ENCODE data around the gene RUNX1.

RUNX1 gene

GRCh38 chr21:35039595-35040289 lies 9.4 kb downstream of the RUNX1 start:
- H3K4me3 ChIP-seq (ENCODE audit: low read depth, low read length), result no peak overlapping the region
- no peak for DNase-seq (ENCODE audit: low read depth)

- DNase-seq (ENCODE audit: low read depth), result no peak
- no peak overlapping the region for H3K4me3 ChIP-seq (ENCODE audit: low read depth, low read length)
Observed at GRCh38 chr21:35038772-35039319, 10.3 kb downstream of the RUNX1 start.

- no peak for DNase-seq (ENCODE audit: low read depth)
- H3K4me3 ChIP-seq (ENCODE audit: low read depth, low read length), result no peak overlapping the region
Observed at GRCh38 chr21:35037384-35037765, 11.7 kb downstream of the RUNX1 start.

GRCh38 chr21:35036465-35037383 lies 12.4 kb downstream of the RUNX1 start:
- no peak for DNase-seq (ENCODE audit: low read depth)
- H3K4me3 ChIP-seq (ENCODE audit: low read depth, low read length), result no peak overlapping the region

- DNase-seq (ENCODE audit: low read depth), result no peak
- H3K4me3 ChIP-seq (ENCODE audit: low read depth, low read length), result no peak overlapping the region
Observed at GRCh38 chr21:35035581-35035980, 13.5 kb downstream of the RUNX1 start.

GRCh38 chr21:35035116-35035515 lies 14.0 kb downstream of the RUNX1 start:
- DNase-seq (ENCODE audit: low read depth), result no peak
- no peak overlapping the region for H3K4me3 ChIP-seq (ENCODE audit: low read depth, low read length)

- H3K4me3 ChIP-seq (ENCODE audit: low read depth, low read length), result no peak overlapping the region
- no peak for DNase-seq (ENCODE audit: low read depth)
Observed at GRCh38 chr21:35034203-35034926, 14.7 kb downstream of the RUNX1 start.

- H3K4me3 ChIP-seq (ENCODE audit: low read depth, low read length), result no peak overlapping the region
- DNase-seq (ENCODE audit: low read depth), result no peak
Observed at GRCh38 chr21:35032474-35033263, 16.4 kb downstream of the RUNX1 start.

- no peak for DNase-seq (ENCODE audit: low read depth)
- H3K4me3 ChIP-seq (ENCODE audit: low read depth, low read length), result no peak overlapping the region
Observed at GRCh38 chr21:35028451-35028978, 20.6 kb downstream of the RUNX1 start.

- DNase-seq (ENCODE audit: low read depth), result no peak
- H3K4me3 ChIP-seq (ENCODE audit: low read depth, low read length), result no peak overlapping the region
Observed at GRCh38 chr21:35027563-35028450, 21.3 kb downstream of the RUNX1 start.

GRCh38 chr21:35026617-35027562 lies 22.2 kb downstream of the RUNX1 start:
- peak overlapping the region; percentile 28 for H3K4me3 ChIP-seq (ENCODE audit: low read depth, low read length)
- no peak for DNase-seq (ENCODE audit: low read depth)

GRCh38 chr21:35026153-35026500 lies 23.0 kb downstream of the RUNX1 start:
- no peak overlapping the region for H3K4me3 ChIP-seq (ENCODE audit: low read depth, low read length)
- DNase-seq (ENCODE audit: low read depth), result no peak

- no peak overlapping the region for H3K4me3 ChIP-seq (ENCODE audit: low read depth, low read length)
- no peak for DNase-seq (ENCODE audit: low read depth)
Observed at GRCh38 chr21:35025206-35026152, 23.6 kb downstream of the RUNX1 start.

GRCh38 chr21:35024513-35024912 lies 24.6 kb downstream of the RUNX1 start:
- DNase-seq (ENCODE audit: low read depth), result no peak
- H3K4me3 ChIP-seq (ENCODE audit: low read depth, low read length), result no peak overlapping the region

GRCh38 chr21:35024071-35024420 lies 25.1 kb downstream of the RUNX1 start:
- DNase-seq (ENCODE audit: low read depth), result no peak
- H3K4me3 ChIP-seq (ENCODE audit: low read depth, low read length), result no peak overlapping the region
